GM23248 (cell line): ENCODE data around the gene TCF4. TPM values are rescaled to one million over a fixed set of nuclear protein-coding genes. Genes with fewer than 3 reads are reported as not detected.

Source experiments
- DNase-seq: peaks from one replicate; pipeline ENCODE4 v3.0.0-alpha.2; 2015
- H2AFZ ChIP-seq: fragments of 200-600 bp; sonication (generic); 2 replicates; pipeline ENCODE4 v1.6.1; 2016; ENCODE audit warnings: antibody characterized with exemption
- H3F3A ChIP-seq: fragments of 200-600 bp; sonication (generic); 2 replicates; pipeline ENCODE4 v1.6.1; 2016; ENCODE audit warnings: mild to moderate bottlenecking, antibody characterized with exemption, mixed run types; ENCODE audit not compliant: insufficient read depth
- H3K27ac ChIP-seq: fragments of 200-600 bp; sonication (generic); 2 replicates; pipeline ENCODE4 v1.5.1; 2016; ENCODE audit warnings: mild to moderate bottlenecking
- H3K27me3 ChIP-seq: fragments of 200-600 bp; sonication (generic); replicated peaks from 2 replicates; pipeline ENCODE4 v1.6.1; 2016; ENCODE audit warnings: mild to moderate bottlenecking; ENCODE audit not compliant: insufficient read depth
- H3K36me3 ChIP-seq: fragments of 200-600 bp; sonication (generic); 2 replicates; pipeline ENCODE4 v1.6.1; 2016; ENCODE audit warnings: low read depth, mild to moderate bottlenecking
- H3K4me1 ChIP-seq: fragments of 200-600 bp; sonication (generic); 2 replicates; pipeline ENCODE4 v1.6.1; 2016; ENCODE audit warnings: mild to moderate bottlenecking; ENCODE audit not compliant: insufficient read depth
- H3K4me2 ChIP-seq: fragments of 200-600 bp; sonication (generic); one replicate; pipeline ENCODE4 v1.6.1; 2016; ENCODE audit warnings: mild to moderate bottlenecking; ENCODE audit not compliant: unreplicated experiment
- H3K4me3 ChIP-seq: fragments of 200-600 bp; sonication (generic); 2 replicates; pipeline ENCODE4 v1.5.1; 2016; ENCODE audit warnings: mild to moderate bottlenecking
- H3K79me2 ChIP-seq: fragments of 200-600 bp; sonication (generic); 2 replicates; pipeline ENCODE4 v1.6.1; 2016; ENCODE audit warnings: mild to moderate bottlenecking; ENCODE audit not compliant: insufficient read depth
- H3K9ac ChIP-seq: fragments of 200-600 bp; sonication (generic); 2 replicates; pipeline ENCODE4 v1.6.1; 2016; ENCODE audit warnings: mild to moderate bottlenecking
- H3K9me2 ChIP-seq: fragments of 200-600 bp; sonication (generic); 2 replicates; pipeline ENCODE4 v1.6.1; 2016; ENCODE audit warnings: mixed run types, mild to moderate bottlenecking, moderate library complexity; ENCODE audit not compliant: insufficient read depth
- H3K9me3 ChIP-seq: fragments of 200-600 bp; sonication (generic); one replicate; pipeline ENCODE4 v1.6.1; 2017; ENCODE audit warnings: low read depth
- H4K20me1 ChIP-seq: fragments of 200-600 bp; sonication (generic); 2 replicates; pipeline ENCODE4 v1.6.0; 2016; ENCODE audit not compliant: insufficient read depth
- EZH2 ChIP-seq: fragments of 200-600 bp; sonication (generic); IDR thresholded peaks from 2 replicates; pipeline ENCODE4 v1.6.1; 2018; ENCODE audit warnings: antibody characterized with exemption, mild to moderate bottlenecking; ENCODE audit not compliant: insufficient read depth, poor library complexity, severe bottlenecking
- EZH2phosphoT487 ChIP-seq: fragments of 200-600 bp; sonication (generic); IDR thresholded peaks from 2 replicates; pipeline ENCODE4 v1.6.1; 2018; ENCODE audit warnings: antibody characterized with exemption, moderate library complexity, mild to moderate bottlenecking, low read depth; ENCODE audit not compliant: insufficient read depth
- WGBS, 2 experiments: methylation state at CpG; one replicate each; pipeline ENCODE4 v1.1.6; 2015 to 2017; ENCODE audit warnings: low lambda C conversion rate in 2 of 2, low coverage in 1 of 2; ENCODE audit errors: missing lambda C conversion rate in 2 of 2; 5-methylcytosine and 5-hydroxymethylcytosine counted together
- in situ Hi-C: fragments of 300-500 bp; cut with MboI; formaldehyde crosslinking; loops from 2 replicates; pipeline ENCODE4 v1.15.0; 2020
- polyA plus RNA-seq: library from polyadenylated mRNA; unstranded; fragments of >200 nt; fragmentation: Nextera tagmentation; extraction: Ambion mirVana; gene quantifications from 2 replicates; pipeline ENCODE4 v1.2.1, GENCODE V29; 2016
- total RNA-seq: library from RNA; depleted of rRNA; stranded (reverse); fragments of >200 nt; shearing (Covaris generic); gene quantifications from 2 replicates; pipeline ENCODE4 v1.2.3, GENCODE V29; 2014

Gene TCF4
- total and polyA plus RNA-seq, 2 experiments from 2014 or later = 54.5 to 59.3 TPM

- no peak for DNase-seq
- Histone ChIP-seq H3K27me3 (no peaks in the 10 kb centered on the region), H3K9ac (no peak overlapping the region), H2AFZ (no peak overlapping the region), H3K4me1 (no peaks in the 10 kb centered on the region), H3K9me2 (no peaks in the 10 kb centered on the region), H3K79me2 (peaks cover 94% of the 10 kb centered on the region), H3K4me3 (no peak overlapping the region), H3F3A (no peaks in the 10 kb centered on the region), H3K9me3 (no peaks in the 10 kb centered on the region), H3K36me3 (no peaks in the 10 kb centered on the region), H4K20me1 (no peaks in the 10 kb centered on the region), H3K4me2 (no peak overlapping the region), H3K27ac (no peak overlapping the region)
- 58 to 61% methylated on average over 3 of the region's 3 CpGs for WGBS, 2 experiments
- in situ Hi-C loops = no loop called here
- TF ChIP-seq EZH2 (no peak), EZH2phosphoT487 (no peak)
These were observed 66.0 kb downstream of the TCF4 start for GRCh38 chr18:55522011-55522410.

GRCh38 chr18:55517055-55517454 lies 70.9 kb downstream of the TCF4 start:
- WGBS, 2 experiments = 100% methylated on average over 4 of the region's 4 CpGs
- Histone ChIP-seq H3K27ac (no peak overlapping the region), H3K9me3 (no peaks in the 10 kb centered on the region), H3K79me2 (peaks cover 87% of the 10 kb centered on the region), H3K4me1 (peaks cover 19% of the 10 kb centered on the region; the same call in 1 of the 2 replicates), H3K36me3 (no peaks in the 10 kb centered on the region), H3K4me2 (no peak overlapping the region), H3F3A (peaks cover 1% of the 10 kb centered on the region), H3K4me3 (no peak overlapping the region), H3K27me3 (no peaks in the 10 kb centered on the region), H4K20me1 (no peaks in the 10 kb centered on the region), H3K9ac (no peak overlapping the region), H3K9me2 (no peaks in the 10 kb centered on the region), H2AFZ (no peak overlapping the region)
- in situ Hi-C loops = no loop called here
- no peak for DNase-seq
- no peak for TF ChIP-seq EZH2phosphoT487
- no peak for TF ChIP-seq EZH2

GRCh38 chr18:55515941-55516710 lies 71.9 kb downstream of the TCF4 start:
- Histone ChIP-seq H3K79me2 (peaks cover 84% of the 10 kb centered on the region), H4K20me1 (no peaks in the 10 kb centered on the region), H2AFZ (no peak overlapping the region), H3K4me3 (no peak overlapping the region), H3K4me2 (no peak overlapping the region), H3K9me2 (no peaks in the 10 kb centered on the region), H3K27ac (peak overlapping the region; percentile 33), H3K9ac (no peak overlapping the region), H3K9me3 (no peaks in the 10 kb centered on the region), H3K27me3 (no peaks in the 10 kb centered on the region), H3F3A (peaks cover 10% of the 10 kb centered on the region), H3K36me3 (no peaks in the 10 kb centered on the region), H3K4me1 (peaks cover 27% of the 10 kb centered on the region)
- in situ Hi-C loops = no loop called here
- WGBS, 2 experiments = 64 to 66% methylated on average over 6 of the region's 6 CpGs
- TF ChIP-seq EZH2phosphoT487 = no peak
- TF ChIP-seq EZH2 = no peak
- DNase-seq = peak; percentile 63

GRCh38 chr18:55515214-55515613 lies 72.8 kb downstream of the TCF4 start:
- Histone ChIP-seq H3F3A (peaks cover 20% of the 10 kb centered on the region), H3K4me2 (no peak overlapping the region), H3K27ac (no peak overlapping the region), H4K20me1 (no peaks in the 10 kb centered on the region), H3K4me1 (peaks cover 34% of the 10 kb centered on the region), H3K79me2 (peaks cover 75% of the 10 kb centered on the region), H2AFZ (no peak overlapping the region), H3K36me3 (no peaks in the 10 kb centered on the region), H3K27me3 (no peaks in the 10 kb centered on the region), H3K9ac (no peak overlapping the region), H3K4me3 (no peak overlapping the region), H3K9me2 (no peaks in the 10 kb centered on the region), H3K9me3 (no peaks in the 10 kb centered on the region)
- 74 to 83% methylated on average over 3 of the region's 3 CpGs for WGBS, 2 experiments
- DNase-seq = no peak
- in situ Hi-C loops = no loop called here
- TF ChIP-seq EZH2 (no peak), EZH2phosphoT487 (no peak)

GRCh38 chr18:55513161-55513560 lies 74.8 kb downstream of the TCF4 start:
- no peaks in the 10 kb centered on the region for H3K9me3 ChIP-seq
- H3K4me3 ChIP-seq = no peak overlapping the region
- no peak overlapping the region for H3K9ac ChIP-seq
- H3F3A ChIP-seq = peaks cover 37% of the 10 kb centered on the region
- no peaks in the 10 kb centered on the region for H3K36me3 ChIP-seq
- no peaks in the 10 kb centered on the region for H4K20me1 ChIP-seq
- peak; percentile 66 for DNase-seq
- peak overlapping the region; percentile 8 for H3K4me2 ChIP-seq
- no peaks in the 10 kb centered on the region for H3K27me3 ChIP-seq
- TF ChIP-seq EZH2phosphoT487 (no peak), EZH2 (no peak)
- H3K79me2 ChIP-seq = peaks cover 68% of the 10 kb centered on the region
- H3K9me2 ChIP-seq = no peaks in the 10 kb centered on the region
- H3K4me1 ChIP-seq = peaks cover 51% of the 10 kb centered on the region
- peak overlapping the region; percentile 16 for H3K27ac ChIP-seq
- in situ Hi-C loops = no loop called here
- H2AFZ ChIP-seq = no peak overlapping the region
